CD4-positive, alpha-beta T cell treated with Interleukin-15 for 1 hour (primary cell): ENCODE results near the gene OXCT2.

Experiments used
- DNase-seq: peaks from one replicate; pipeline ENCODE4 v3.0.0-alpha.2; 2020

Gene OXCT2

GRCh38 chr1:39732730-39733129 is 38.4 kb downstream of the OXCT2 start:
- no peak for DNase-seq

GRCh38 chr1:39729842-39730241 is 41.3 kb downstream of the OXCT2 start:
- no peak for DNase-seq

- DNase-seq: no peak
Observed at GRCh38 chr1:39729030-39729429, 42.1 kb downstream of the OXCT2 start.

GRCh38 chr1:39727932-39728317 is 43.2 kb downstream of the OXCT2 start:
- DNase-seq: no peak

- DNase-seq: no peak
Observed at GRCh38 chr1:39727221-39727931, 43.8 kb downstream of the OXCT2 start.

GRCh38 chr1:39726600-39726999 is 44.5 kb downstream of the OXCT2 start:
- no peak for DNase-seq

- DNase-seq: no peak
Observed at GRCh38 chr1:39722495-39722894, 48.7 kb downstream of the OXCT2 start.

- DNase-seq: no peak
Observed at GRCh38 chr1:39721664-39722063, 49.5 kb downstream of the OXCT2 start.

GRCh38 chr1:39720094-39720999 is 50.8 kb downstream of the OXCT2 start:
- no peak for DNase-seq
